H1 (cell line): ENCODE results near the gene PPP1R1A. TPM values are rescaled to one million over a fixed set of nuclear protein-coding genes. Genes with fewer than 3 reads are reported as not detected.

Experiments used
- CHD1 ChIP-seq: IDR thresholded peaks from 2 replicates; pipeline ENCODE4 v1.6.1; 2012; ENCODE audit warnings: low read depth, low read length, improper control_type of control experiment
- CREB1 ChIP-seq: IDR thresholded peaks from 2 replicates; pipeline ENCODE4 v1.6.1; 2012; ENCODE audit warnings: inconsistent platforms
- CTBP2 ChIP-seq: IDR thresholded peaks from 2 replicates; pipeline ENCODE4 v1.7.0; 2011; ENCODE audit warnings: borderline replicate concordance, mild to moderate bottlenecking, moderate library complexity, mixed read lengths, low read length; ENCODE audit not compliant: insufficient read depth, insufficient read length
- GABPA ChIP-seq: IDR thresholded peaks from 2 replicates; pipeline ENCODE4 v1.6.1; 2011; ENCODE audit warnings: mild to moderate bottlenecking, low read length, moderate library complexity, borderline replicate concordance; ENCODE audit not compliant: insufficient read depth
- JUN ChIP-seq: IDR thresholded peaks from 2 replicates; pipeline ENCODE4 v1.6.1; 2011; ENCODE audit warnings: low read depth, mild to moderate bottlenecking, improper control_type of control experiment, low read length
- SRF ChIP-seq: IDR thresholded peaks from 2 replicates; pipeline ENCODE4 v1.6.1; 2011; ENCODE audit warnings: mild to moderate bottlenecking, low read depth, low read length, moderate library complexity
- TAF7 ChIP-seq: optimal IDR thresholded peaks from 2 replicates; pipeline ENCODE3; 2011; ENCODE audit warnings: low read depth, mild to moderate bottlenecking, inconsistent platforms, low read length, moderate library complexity, borderline replicate concordance
- polyA plus RNA-seq, 7 experiments: library from polyadenylated mRNA; depleted of rRNA in 3 of 7; stranded (reverse) in 5 of 7; unstranded in 2 of 7; fragments of >200 nt in 5 of 7; fragments of 200-250 nt in 2 of 7; gene quantifications; 1 replicate in 5 of 7; 2 replicates in 1 of 7; 4 replicates in 1 of 7; pipeline versions ENCODE4 v1.2.1 to v1.2.3, GENCODE V29; 2011 to 2013; ENCODE audit warnings: missing spikeins in 2 of 7, mixed read lengths in 2 of 7
- total RNA-seq: library from RNA; stranded (reverse); fragmentation: NEBNext Ultra II Directional; extraction: Animal tissue kit (Norgen Biotek cat#: 25700); gene quantifications from 2 replicates; pipeline ENCODE4 v1.2.1, GENCODE V29; 2021
- TF ChIP-seq, protein P1 (sequence below): fragments of 300-600 bp; sonication (generic); IDR thresholded peaks from 2 replicates; pipeline ENCODE4 v1.7.1; 2012; ENCODE audit warnings: low read length, moderate library complexity, mild to moderate bottlenecking, inconsistent platforms; ENCODE audit not compliant: insufficient replicate concordance
- TF ChIP-seq, protein P2 (sequence below): IDR thresholded peaks from 2 replicates; pipeline ENCODE4 v1.6.1; 2012; ENCODE audit warnings: low read length, inconsistent platforms

PPP1R1A gene
- total and polyA plus RNA-seq, 2 of the 8 experiments (the other 6 are each of a cell fraction or from before 2014, with no cell fraction given) = 5.8 to 13.1 TPM

DNA sequence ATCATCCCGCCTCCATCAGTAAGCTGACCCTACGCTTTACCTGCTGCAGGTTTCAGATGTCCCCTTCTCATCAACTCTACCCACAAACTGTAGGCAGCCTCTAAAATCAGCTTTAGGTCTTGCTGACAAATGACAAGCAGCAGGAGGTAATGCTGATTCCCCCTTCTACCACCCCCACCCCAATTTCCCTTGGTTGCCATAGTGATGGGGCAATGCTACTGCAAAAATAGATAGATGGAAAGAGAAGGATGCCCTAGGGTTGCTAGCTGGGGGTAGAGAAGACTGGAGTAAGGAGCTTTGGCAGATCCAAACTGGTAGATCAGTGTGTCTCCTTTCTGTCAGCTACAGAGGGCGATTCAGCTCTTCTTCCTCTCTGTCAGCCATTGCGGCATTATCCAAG, 58.9 kb downstream of the PPP1R1A start (continued):
- TF ChIP-seq, protein P1, sequence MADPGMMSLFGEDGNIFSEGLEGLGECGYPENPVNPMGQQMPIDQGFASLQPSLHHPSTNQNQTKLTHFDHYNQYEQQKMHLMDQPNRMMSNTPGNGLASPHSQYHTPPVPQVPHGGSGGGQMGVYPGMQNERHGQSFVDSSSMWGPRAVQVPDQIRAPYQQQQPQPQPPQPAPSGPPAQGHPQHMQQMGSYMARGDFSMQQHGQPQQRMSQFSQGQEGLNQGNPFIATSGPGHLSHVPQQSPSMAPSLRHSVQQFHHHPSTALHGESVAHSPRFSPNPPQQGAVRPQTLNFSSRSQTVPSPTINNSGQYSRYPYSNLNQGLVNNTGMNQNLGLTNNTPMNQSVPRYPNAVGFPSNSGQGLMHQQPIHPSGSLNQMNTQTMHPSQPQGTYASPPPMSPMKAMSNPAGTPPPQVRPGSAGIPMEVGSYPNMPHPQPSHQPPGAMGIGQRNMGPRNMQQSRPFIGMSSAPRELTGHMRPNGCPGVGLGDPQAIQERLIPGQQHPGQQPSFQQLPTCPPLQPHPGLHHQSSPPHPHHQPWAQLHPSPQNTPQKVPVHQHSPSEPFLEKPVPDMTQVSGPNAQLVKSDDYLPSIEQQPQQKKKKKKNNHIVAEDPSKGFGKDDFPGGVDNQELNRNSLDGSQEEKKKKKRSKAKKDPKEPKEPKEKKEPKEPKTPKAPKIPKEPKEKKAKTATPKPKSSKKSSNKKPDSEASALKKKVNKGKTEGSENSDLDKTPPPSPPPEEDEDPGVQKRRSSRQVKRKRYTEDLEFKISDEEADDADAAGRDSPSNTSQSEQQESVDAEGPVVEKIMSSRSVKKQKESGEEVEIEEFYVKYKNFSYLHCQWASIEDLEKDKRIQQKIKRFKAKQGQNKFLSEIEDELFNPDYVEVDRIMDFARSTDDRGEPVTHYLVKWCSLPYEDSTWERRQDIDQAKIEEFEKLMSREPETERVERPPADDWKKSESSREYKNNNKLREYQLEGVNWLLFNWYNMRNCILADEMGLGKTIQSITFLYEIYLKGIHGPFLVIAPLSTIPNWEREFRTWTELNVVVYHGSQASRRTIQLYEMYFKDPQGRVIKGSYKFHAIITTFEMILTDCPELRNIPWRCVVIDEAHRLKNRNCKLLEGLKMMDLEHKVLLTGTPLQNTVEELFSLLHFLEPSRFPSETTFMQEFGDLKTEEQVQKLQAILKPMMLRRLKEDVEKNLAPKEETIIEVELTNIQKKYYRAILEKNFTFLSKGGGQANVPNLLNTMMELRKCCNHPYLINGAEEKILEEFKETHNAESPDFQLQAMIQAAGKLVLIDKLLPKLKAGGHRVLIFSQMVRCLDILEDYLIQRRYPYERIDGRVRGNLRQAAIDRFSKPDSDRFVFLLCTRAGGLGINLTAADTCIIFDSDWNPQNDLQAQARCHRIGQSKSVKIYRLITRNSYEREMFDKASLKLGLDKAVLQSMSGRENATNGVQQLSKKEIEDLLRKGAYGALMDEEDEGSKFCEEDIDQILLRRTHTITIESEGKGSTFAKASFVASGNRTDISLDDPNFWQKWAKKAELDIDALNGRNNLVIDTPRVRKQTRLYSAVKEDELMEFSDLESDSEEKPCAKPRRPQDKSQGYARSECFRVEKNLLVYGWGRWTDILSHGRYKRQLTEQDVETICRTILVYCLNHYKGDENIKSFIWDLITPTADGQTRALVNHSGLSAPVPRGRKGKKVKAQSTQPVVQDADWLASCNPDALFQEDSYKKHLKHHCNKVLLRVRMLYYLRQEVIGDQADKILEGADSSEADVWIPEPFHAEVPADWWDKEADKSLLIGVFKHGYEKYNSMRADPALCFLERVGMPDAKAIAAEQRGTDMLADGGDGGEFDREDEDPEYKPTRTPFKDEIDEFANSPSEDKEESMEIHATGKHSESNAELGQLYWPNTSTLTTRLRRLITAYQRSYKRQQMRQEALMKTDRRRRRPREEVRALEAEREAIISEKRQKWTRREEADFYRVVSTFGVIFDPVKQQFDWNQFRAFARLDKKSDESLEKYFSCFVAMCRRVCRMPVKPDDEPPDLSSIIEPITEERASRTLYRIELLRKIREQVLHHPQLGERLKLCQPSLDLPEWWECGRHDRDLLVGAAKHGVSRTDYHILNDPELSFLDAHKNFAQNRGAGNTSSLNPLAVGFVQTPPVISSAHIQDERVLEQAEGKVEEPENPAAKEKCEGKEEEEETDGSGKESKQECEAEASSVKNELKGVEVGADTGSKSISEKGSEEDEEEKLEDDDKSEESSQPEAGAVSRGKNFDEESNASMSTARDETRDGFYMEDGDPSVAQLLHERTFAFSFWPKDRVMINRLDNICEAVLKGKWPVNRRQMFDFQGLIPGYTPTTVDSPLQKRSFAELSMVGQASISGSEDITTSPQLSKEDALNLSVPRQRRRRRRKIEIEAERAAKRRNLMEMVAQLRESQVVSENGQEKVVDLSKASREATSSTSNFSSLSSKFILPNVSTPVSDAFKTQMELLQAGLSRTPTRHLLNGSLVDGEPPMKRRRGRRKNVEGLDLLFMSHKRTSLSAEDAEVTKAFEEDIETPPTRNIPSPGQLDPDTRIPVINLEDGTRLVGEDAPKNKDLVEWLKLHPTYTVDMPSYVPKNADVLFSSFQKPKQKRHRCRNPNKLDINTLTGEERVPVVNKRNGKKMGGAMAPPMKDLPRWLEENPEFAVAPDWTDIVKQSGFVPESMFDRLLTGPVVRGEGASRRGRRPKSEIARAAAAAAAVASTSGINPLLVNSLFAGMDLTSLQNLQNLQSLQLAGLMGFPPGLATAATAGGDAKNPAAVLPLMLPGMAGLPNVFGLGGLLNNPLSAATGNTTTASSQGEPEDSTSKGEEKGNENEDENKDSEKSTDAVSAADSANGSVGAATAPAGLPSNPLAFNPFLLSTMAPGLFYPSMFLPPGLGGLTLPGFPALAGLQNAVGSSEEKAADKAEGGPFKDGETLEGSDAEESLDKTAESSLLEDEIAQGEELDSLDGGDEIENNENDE = no peak
- TF ChIP-seq CHD1 (no peak), CTBP2 (no peak), TAF7 (no peak), JUN (no peak), GABPA (no peak), SRF (no peak), CREB1 (no peak)
- TF ChIP-seq, protein P2, sequence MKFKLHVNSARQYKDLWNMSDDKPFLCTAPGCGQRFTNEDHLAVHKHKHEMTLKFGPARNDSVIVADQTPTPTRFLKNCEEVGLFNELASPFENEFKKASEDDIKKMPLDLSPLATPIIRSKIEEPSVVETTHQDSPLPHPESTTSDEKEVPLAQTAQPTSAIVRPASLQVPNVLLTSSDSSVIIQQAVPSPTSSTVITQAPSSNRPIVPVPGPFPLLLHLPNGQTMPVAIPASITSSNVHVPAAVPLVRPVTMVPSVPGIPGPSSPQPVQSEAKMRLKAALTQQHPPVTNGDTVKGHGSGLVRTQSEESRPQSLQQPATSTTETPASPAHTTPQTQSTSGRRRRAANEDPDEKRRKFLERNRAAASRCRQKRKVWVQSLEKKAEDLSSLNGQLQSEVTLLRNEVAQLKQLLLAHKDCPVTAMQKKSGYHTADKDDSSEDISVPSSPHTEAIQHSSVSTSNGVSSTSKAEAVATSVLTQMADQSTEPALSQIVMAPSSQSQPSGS = no peak
